GM13977 (cell line): Measurements from ENCODE around the gene JAGN1.
A peak's percentile ranks its signal among the peaks of the same experiment; 100 is the strongest.
"Not testable (repeated sequence)": the region's sequence is repeated elsewhere in the genome, so short reads cannot be mapped to it uniquely, and the experiment has no call there.

Experiments
- DNase-seq: peaks from one replicate; pipeline ENCODE4 v3.0.0; 2012; ENCODE audit warnings: low spot score
- in situ Hi-C: fragments of 300-500 bp; cut with MboI; formaldehyde crosslinking; loops from one replicate; pipeline ENCODE4 v1.12.0; 2022; ENCODE audit warnings: low sequenced_read_pairs, low pct_unique_long_range_greater_than_20kb, mixed read lengths, inconsistent platforms; ENCODE audit not compliant: unreplicated experiment
- TF ChIP-seq, protein P1 (sequence below): IDR thresholded peaks from 2 replicates; pipeline ENCODE4 v1.5.1; 2012; ENCODE audit warnings: mild to moderate bottlenecking, control low read depth; ENCODE audit not compliant: insufficient read depth; ENCODE audit errors: extremely low read depth, missing control alignments

The JAGN1 gene

DNA sequence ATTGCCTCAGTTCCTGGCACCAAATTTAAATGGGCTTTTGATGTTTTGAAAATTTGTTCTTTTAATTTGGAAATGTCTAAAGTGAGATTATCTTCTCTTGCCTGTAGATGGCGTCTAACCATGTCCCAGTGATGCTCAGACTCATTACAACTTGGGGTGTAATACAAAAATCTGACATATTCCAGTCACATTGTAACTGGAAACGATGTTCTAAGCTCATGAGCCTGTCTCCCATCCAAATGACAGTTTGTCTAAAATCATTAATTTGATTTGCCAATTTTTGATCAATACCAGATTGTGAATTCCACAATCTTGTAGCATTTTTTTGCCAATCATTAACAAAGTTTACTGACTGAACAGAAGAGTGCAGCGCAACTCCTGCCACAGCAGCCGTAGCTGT is 41.5 kb upstream of the JAGN1 start:
- DNase-seq, in situ Hi-C loops: not testable (repeated sequence)
- TF ChIP-seq, protein P1, sequence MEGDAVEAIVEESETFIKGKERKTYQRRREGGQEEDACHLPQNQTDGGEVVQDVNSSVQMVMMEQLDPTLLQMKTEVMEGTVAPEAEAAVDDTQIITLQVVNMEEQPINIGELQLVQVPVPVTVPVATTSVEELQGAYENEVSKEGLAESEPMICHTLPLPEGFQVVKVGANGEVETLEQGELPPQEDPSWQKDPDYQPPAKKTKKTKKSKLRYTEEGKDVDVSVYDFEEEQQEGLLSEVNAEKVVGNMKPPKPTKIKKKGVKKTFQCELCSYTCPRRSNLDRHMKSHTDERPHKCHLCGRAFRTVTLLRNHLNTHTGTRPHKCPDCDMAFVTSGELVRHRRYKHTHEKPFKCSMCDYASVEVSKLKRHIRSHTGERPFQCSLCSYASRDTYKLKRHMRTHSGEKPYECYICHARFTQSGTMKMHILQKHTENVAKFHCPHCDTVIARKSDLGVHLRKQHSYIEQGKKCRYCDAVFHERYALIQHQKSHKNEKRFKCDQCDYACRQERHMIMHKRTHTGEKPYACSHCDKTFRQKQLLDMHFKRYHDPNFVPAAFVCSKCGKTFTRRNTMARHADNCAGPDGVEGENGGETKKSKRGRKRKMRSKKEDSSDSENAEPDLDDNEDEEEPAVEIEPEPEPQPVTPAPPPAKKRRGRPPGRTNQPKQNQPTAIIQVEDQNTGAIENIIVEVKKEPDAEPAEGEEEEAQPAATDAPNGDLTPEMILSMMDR = peak; percentile 57

DNA sequence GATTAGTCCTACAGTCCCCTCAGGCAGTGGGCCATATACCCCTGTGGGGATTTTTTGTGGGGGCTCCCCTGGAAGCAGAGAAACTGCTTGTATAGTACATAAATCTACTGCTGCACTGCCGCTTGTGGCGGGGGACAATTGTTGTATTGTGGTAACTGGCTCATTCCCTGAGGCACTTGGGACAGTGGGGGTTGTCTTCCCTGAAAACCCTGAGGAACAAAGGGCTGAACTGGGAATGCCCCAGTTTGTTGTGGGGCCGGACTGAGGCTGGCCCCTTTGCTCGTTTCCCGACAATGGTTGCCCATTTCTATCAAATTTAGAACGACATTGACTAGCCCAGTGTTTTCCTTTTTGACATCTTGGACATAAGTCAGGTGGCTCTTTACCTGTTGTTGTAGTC is 39.0 kb upstream of the JAGN1 start:
- DNase-seq, in situ Hi-C loops: not testable (repeated sequence)

DNA sequence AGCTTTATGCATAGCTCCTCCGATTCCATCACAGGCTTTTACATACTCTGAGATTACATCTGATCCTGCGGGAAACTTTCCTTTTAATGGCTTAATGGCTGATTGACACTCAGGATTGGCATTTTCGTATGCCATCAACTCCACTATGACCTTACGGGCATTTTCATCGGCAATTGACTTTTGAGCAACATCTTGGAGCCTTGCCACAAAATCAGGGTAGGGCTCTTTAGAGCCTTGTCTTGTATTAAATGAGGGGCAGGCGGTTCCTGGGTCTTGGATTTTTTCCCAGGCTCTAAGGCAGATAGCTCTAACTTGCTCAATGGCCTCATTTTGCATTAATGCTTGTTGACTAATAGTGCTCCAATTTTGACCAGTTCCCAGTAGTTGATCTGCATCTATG is 38.5 kb upstream of the JAGN1 start:
- in situ Hi-C loops = not testable (repeated sequence)

DNA sequence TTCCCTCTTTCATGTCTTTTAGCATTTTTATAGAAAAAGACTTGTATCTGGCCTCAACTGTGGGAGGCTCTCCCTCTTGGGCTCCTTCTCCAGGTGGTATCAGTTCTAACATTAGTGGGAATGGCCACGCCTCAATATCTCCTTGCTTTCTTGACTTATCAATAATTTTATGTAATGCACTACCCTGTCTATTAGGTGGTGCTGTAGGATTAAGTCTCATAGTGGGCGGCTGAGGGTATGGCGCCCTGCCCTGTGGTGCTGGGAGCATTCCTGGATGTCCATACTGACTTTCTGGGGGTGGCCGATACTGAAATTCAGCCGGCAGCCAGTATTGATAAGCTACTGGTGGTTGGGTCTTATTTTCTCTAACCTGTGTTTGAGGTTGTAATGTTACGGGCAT is 37.9 kb upstream of the JAGN1 start:
- in situ Hi-C loops = no loop called here
- TF ChIP-seq, protein P1 = peak; percentile 6
- no peak for DNase-seq

More for the DNA sequence above, 38.5 kb upstream of the JAGN1 start:
- not testable (repeated sequence) for DNase-seq

DNA sequence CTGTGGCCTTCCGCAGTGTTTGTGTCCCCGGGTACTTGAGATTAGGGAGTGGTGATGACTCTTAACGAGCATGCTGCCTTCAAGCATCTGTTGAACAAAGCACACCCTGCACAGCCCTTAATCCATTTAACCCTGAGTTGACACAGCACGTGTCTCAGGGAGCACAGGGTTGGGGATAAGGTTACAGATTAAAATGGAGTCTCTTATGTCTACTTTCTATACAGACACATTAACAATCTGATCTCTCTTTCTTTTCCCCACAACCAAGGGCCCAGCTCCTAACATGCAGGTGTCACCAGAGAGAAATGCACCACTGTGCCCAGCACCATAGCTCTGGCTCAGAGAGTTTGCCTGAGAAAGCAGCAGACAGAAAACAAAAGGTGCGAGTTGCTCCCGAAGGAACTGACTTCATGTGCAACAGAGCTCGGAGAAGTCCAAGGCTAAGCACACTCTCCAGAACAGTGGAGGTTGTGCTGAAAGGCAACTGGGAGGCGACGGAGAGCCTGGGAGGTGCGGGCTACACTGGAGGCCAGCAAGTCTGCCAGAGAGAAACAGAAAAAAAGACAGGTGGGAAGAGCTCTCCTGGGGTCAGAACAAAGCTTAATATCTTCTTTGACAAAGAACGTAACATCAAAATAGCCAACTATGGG is 36.0 kb upstream of the JAGN1 start:
- in situ Hi-C loops, DNase-seq: not testable (repeated sequence)

DNA sequence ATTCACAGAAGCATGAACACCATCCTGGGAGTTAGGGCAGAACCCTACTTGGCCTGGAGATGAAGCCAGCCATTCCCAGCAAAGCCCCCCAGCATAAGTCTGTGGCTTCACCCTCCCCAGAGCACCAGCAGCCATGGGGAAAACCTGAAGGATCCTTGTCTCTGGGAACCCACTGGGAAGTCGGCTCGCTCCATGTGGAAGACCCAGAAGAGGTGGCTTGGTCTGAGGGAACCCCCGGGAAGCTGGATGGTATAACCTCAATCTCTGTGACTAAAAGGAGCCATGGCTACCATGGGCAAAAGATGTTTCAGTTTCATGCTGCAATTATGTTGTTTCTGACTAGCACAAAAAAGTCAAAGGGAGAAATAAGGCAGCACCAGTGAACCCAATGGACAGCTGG is 34.8 kb upstream of the JAGN1 start:
- DNase-seq = no peak
- TF ChIP-seq, protein P1 = no peak
- in situ Hi-C loops = no loop called here

DNA sequence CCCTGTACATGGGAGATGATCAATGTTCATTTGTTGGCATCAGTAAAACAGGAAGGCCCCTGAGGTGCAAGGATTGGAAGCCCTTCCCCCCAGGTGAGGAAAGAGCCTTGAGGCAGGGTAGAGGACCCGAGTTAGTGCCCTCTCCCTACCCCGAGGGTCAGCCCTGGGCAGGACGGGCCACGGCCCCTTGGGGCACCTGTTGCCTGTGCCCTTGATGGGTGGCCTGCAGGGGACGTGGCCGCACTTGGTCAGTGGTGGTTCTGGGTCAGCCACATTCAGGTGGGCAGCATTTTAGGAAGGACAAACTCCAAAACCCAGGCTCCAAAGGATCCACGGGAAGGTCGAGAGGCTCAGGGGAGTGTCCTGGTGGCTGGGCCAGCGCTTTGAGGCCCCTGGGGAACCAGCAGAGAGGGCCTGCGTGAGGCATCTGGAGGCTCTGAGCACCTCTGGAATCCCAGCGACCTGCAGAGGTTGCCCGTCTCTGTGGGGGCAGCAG is 30.8 kb upstream of the JAGN1 start:
- in situ Hi-C loops = no loop called here
- TF ChIP-seq, protein P1 = no peak
- no peak for DNase-seq

DNA sequence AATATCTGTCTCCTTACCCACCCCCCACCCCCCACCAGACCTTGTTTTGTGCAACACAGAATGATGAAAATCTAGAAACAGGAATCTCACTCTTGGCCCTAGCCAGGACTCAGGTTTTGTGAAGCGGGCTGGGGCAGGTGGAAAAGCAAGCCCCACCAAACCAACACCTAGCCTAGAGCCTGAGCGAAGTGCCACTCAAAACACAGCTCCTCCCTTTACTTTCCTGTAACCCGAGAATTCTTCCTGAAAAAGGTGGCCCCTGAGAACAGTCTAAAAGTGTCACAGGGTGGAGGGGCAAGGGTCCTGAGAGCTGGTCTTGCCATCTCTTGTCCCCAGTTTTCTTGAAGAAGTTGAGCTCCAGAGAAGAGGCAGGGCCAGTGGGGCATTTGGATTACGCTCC is 29.2 kb upstream of the JAGN1 start:
- TF ChIP-seq, protein P1 = no peak
- no peak for DNase-seq
- in situ Hi-C loops = no loop called here
